GM12872 (cell line): ENCODE data around the gene TRIM9.

Source experiments
- CTCF ChIP-seq: IDR thresholded peaks from 3 replicates; pipeline ENCODE4 v1.5.1; 2011; ENCODE audit warnings: low read depth, mild to moderate bottlenecking, low read length, moderate library complexity; ENCODE audit not compliant: insufficient read depth

The TRIM9 gene

GRCh38 chr14:50957296-50957695 is 137.6 kb downstream of the TRIM9 start:
- TF ChIP-seq CTCF: no peak

- 0 out of 3 replicates have a peak, but pooled peaks have one; percentile 10 for TF ChIP-seq CTCF
Measured at GRCh38 chr14:50955373-50956043, 139.4 kb downstream of the TRIM9 start.

- peak; percentile 69 for TF ChIP-seq CTCF
Measured at GRCh38 chr14:50954811-50955372, 140.0 kb downstream of the TRIM9 start.

GRCh38 chr14:50953502-50953901 is 141.4 kb downstream of the TRIM9 start:
- no peak for TF ChIP-seq CTCF

- TF ChIP-seq CTCF: no peak
Measured at GRCh38 chr14:50951032-50951431, 143.9 kb downstream of the TRIM9 start.

GRCh38 chr14:50948205-50948604 is 146.7 kb downstream of the TRIM9 start:
- TF ChIP-seq CTCF: no peak

- no peak for TF ChIP-seq CTCF
Measured at GRCh38 chr14:50947446-50947845, 147.5 kb downstream of the TRIM9 start.
